Bronchial smooth muscle cell (primary cell): ENCODE data around the gene RPL11. TPM values are rescaled to one million over a fixed set of nuclear protein-coding genes. Genes with fewer than 3 reads are reported as not detected.

Experiments
- total RNA-seq: library from RNA; depleted of rRNA; stranded (reverse); fragments of >200 nt; gene quantifications from 2 replicates; pipeline ENCODE4 v1.2.1, GENCODE V29; 2014

RPL11 gene
- total RNA-seq: 1,375 and 1,533 TPM in 2 replicates

GRCh38 chr1:23691499-23692307 is at the start of gene RPL11:
TSS of gene RPL11 (plus strand) at chr1:23691806. CDS start at chr1:23691824, 18 bp downstream.

GRCh38 chr1:23743287-23744152 is 51.9 kb downstream of the RPL11 start, which contains the start of gene ELOA:
TSS of gene ELOA (plus strand) at chr1:23743471. CDS start at chr1:23743504, 33 bp downstream.

Other genes with a start within 250 kb of the RPL11 start
- 95.2 and 107 TPM in 2 replicates for gene ASAP3, start 207.6 kb upstream of the RPL11 start, total RNA-seq
- gene E2F2, start 160.6 kb upstream of the RPL11 start, total RNA-seq: under 0.01 TPM in 1 of 2 replicates, not detected in the other
- 78.9 and 285 TPM in 2 replicates for gene ID3, start 132.3 kb upstream of the RPL11 start, total RNA-seq
- gene ELOA, start 51.7 kb downstream of the RPL11 start, total RNA-seq: 11.8 and 13.4 TPM in 2 replicates
- 24.5 and 36.4 TPM in 2 replicates for gene PITHD1, start 86.6 kb downstream of the RPL11 start, total RNA-seq
- 21.0 and 26.5 TPM in 2 replicates for gene LYPLA2, start 99.3 kb downstream of the RPL11 start, total RNA-seq
- 8.1 and 12.8 TPM in 2 replicates for gene GALE, start 108.9 kb downstream of the RPL11 start, total RNA-seq
- 56.2 and 70.0 TPM in 2 replicates for gene HMGCL, start 133.6 kb downstream of the RPL11 start, total RNA-seq
- gene FUCA1, start 176.5 kb downstream of the RPL11 start, total RNA-seq: 3.3 and 3.9 TPM in 2 replicates
- not detected in 2 replicates for gene CNR2, start 221.6 kb downstream of the RPL11 start, total RNA-seq